Mammary epithelial cell (primary cell): ENCODE results near the gene HDAC9.

Source experiments
- CTCF ChIP-seq, 2 donors: IDR thresholded peaks in 1 of 2; conservative IDR thresholded peaks in 1 of 2; 2 replicates each; pipeline ENCODE4 v1.5.1; 2011 to 2012; ENCODE audit warnings: inconsistent platforms in 2 of 2, low read length in 2 of 2, mild to moderate bottlenecking in 2 of 2, control low read depth in 1 of 2, low read depth in 1 of 2; ENCODE audit not compliant: insufficient read depth in 1 of 2; ENCODE audit errors: extremely low read depth in 1 of 2
- EZH2 ChIP-seq: IDR thresholded peaks from 2 replicates; pipeline ENCODE4 v1.6.1; 2012; ENCODE audit warnings: low read length, inconsistent platforms, borderline replicate concordance

DNA sequence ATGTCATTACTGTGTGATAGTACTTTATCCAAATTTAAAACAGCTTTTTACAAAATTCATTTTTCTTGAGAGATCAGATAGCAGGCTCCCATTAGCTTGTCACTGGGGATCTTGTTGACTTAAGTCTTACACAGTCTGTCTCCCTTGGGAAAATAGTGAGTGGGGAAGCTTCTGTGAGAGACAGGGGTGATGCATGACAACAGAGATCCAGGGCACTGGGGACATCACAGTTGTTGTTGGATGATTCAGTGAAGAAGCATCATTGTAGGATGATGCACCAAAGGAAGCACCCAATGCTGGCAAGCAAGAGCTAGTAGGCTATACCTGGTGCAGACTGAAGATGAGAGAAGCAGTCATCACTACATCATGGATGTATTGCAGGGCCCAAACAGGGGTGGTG, 284.7 kb downstream of the HDAC9 start:
- no peak for TF ChIP-seq CTCF (conservative IDR thresholded peaks at IDR 0.05 in 1 of 2, IDR thresholded peaks at IDR 0.05 in 1 of 2; ENCODE audit: extremely low read depth in 1 of 2, insufficient read depth in 1 of 2, low read depth in 1 of 2, low read length in 2 of 2)
- TF ChIP-seq EZH2 = no peak
